Fibroblast of peridontal ligament (primary cell): ENCODE data around the gene MSI2.

Source experiments
- DNase-seq: peaks from one replicate; pipeline ENCODE4 v3.0.0-alpha.2; 2010; ENCODE audit errors: extremely low read depth

Gene MSI2

DNA sequence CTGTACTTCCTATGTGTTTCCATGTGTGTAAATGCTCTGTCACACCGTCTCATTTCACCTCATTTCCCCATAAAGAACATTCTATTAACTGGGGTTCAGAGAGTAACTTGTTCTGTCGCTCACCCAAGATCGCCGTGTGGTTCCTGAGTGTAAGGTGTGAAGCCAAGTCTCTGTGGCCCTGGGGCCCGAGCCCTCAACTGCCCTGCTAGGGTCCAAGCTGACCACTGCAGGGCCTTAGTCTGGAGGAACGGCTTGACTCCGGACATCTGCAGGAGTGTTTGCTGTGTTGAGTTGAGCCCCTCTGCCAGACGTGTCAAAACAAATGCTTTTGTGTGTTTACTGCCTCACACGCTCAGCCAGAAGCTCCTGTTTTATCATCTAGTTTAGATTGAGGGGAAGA is 244.7 kb downstream of the MSI2 start:
- no peak for DNase-seq

DNA sequence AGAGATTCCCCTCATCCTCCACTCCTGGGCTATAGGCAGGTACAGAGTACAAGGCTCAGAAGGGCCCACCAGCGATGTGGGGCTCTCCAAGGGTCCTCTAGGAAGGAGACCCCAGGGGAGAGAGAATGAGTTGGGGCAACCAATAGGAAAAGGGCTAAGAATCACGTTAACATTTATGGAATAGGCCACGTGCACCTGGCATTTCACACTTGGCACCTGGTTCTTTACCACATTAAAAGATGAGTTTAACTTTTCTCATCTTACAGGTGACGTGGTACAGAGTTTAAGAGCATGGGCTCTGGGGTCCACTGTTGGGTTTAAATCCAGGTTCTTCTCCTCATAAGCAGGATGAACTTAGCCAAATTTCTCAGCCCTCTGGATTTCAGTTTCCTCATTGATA is 245.7 kb downstream of the MSI2 start:
- no peak for DNase-seq

DNA sequence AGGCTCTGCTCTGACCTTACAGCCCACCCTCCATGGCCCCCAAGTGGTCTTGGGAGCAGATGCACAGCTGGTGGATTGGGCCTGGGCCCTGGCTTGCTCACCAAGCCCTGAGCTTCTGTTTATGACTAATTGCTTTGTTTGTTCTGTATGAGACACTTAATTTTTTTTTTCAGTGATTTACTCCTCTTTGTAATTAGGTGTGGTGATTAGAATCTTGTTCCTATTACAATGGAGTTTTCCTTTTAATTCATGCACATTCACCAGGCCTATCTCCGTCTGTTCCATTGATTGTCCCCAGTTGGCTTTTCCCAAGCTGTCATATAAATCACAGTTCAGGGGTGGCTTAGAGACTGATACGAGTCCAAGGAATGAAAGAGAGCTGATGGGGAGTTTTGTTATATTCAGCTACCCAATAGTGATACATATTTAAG is 246.5 kb downstream of the MSI2 start:
- no peak for DNase-seq

DNA sequence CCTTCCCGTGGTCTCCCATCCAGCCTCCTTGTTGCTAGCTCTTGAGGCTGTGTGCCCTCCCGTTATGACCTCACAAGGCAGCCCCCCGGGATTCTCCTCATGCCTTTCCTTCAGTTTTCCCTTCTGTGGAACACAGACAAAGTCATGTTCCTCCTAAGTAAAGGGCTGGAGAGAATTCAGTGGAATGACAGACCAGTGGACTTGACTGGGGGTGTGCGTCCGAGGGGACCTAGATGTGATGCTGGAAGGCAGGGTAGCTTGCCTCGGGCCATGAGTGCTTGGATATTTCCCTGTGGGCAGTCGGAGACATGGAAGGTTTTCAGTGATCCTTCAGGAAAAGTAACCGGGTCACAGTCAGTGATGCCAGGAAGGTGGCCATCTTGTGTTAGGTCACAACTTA is 247.9 kb downstream of the MSI2 start:
- DNase-seq: no peak

DNA sequence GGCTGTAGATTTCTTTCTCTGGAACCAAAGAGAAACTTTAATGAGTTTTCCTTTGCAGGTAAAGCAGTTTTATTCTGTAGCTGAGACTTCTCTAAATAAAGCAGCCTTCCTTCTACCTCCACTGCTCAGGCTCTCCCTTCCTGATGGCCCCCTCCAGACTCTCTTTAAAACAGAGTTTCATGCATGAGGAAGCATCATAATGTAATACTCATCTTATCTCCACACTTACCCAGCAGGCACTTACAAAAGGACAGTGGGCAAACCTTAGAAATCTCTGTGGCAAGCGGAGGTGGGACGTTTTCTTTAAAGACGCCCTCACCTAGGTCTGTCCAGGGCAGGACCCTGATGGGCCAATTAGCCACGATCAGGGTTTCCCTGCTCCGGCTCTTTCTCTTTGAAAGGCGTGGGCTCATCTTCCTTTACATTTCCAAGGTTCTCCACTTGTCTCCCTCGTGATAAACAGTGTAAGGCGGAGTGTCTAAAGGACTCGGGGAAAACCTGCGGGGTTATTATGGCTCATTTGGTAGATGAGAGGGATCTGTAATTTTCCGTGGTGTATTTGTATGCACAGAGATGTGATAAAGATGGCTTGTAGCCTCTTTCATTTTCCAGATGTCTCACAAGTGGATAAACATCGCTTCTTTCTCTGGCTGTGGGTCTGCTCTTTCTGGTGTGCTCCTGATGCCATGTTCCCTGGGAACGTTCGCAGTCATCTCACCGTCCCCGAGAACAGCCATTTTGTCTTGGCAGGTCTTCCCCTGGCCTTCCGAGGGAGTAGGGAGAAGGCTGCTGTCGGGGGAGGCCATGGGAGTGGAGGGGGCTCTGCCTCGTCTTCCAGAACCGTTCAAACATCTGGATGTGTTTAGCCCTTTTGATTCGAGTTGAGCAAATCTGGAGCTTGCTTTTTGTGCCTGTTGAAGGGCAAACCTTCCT is 249.8 kb downstream of the MSI2 start:
- no peak for DNase-seq

DNA sequence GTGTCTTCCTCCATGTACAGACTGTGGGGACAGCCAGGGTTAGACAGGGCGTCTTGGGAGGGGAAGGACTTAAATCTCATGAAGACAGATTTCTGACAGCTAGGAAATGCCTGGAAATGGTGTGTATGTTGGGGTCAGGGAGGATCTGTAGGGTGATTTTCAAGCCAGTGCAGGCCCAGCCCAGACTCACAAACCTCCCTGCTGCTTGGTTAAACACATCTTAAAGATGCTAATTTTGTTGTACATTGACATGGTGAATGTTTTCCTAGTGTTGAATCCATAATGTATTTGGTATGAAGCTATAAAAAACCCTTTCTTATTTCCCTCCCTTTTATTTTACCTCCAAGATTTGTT is 250.4 kb downstream of the MSI2 start:
- no peak for DNase-seq

DNA sequence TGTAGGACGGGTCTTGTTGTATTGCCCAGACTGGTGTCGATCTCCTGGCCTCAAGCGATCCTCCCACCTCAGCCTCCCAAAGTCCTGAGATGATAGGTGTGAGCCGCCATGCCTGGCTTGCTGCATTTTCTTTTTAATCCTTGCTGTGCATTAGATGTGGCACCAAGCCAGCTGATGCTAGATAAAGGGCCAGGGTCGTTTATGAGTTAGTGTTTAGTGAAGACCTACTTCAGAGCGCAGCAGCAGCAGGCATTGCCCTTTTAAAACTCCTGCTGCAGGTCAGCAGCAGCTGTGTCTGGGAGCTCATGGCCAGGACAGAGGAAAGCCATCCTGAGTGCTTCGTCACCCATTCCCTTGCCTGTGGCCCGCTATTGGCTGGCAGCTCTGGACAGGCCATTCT is 251.5 kb downstream of the MSI2 start:
- DNase-seq: no peak

DNA sequence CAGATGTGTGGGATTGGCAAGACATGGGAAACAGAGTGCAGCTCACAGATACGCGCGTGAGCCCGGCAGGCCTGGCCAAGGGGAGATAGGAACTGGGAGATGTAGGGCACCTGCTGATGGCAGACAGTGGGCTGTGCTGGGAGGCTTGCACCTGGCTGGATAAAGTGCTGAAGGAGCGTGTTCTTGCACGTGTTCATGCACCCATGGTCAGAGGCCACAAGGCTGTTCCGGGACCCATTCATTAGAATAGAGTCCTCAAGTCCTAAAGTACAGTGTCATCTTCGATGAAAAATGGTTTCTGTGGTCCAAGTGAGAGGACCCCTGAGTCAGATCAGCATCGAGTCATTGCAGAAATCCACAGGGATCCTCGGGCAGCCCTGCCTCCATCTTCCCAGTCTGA is 252.3 kb downstream of the MSI2 start:
- DNase-seq: no peak

DNA sequence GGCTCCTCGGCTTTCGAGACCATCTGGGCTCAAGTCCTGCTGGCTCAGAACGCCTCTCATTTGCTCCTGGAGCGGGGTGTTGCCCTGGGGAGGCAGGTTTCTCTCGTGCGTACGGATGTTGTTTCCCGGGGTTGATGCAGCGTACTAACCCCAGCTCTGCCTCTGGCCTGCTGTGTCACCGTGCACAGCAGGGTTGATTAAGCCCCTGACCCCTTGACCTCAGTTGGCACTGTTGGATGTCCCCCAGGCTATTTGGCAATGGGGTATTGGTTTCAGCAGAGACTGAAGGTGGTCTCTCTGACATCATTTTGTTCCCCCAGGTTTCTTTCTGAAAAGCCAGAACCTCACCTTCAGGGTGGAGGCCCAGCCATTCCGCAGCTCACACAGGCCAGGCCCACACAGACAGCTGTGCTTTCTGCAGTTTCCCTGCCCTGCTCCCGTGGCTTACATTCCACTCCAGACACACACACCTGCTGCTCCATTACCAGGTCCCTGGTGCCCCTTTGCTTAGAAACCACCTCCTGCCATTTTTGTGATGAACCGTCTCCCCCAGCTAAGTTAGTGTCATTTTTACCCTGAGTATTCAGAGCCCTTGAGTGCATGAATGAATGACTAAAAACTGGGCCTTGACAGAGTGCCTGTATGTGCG is 255.3 kb downstream of the MSI2 start:
- DNase-seq: no peak

DNA sequence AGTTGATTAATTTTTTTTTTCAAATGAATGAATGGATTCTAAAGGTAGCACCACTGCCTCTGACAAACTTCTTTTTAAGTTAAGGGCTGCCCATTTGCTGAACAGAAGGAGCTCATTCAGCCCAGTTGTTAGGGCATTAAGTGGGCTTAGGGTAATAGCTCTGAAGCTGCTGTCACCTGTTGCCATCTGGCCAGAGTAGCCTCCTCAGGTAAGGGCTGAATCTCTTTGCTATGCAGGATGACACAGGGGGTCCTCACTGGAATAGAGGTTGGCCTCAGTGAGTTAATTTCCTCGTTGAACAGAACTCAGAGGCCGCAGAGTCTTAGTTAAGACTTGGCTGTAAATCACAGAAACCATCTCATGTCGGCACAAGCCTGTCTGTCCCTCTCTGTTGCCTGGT is 255.9 kb downstream of the MSI2 start:
- no peak for DNase-seq

DNA sequence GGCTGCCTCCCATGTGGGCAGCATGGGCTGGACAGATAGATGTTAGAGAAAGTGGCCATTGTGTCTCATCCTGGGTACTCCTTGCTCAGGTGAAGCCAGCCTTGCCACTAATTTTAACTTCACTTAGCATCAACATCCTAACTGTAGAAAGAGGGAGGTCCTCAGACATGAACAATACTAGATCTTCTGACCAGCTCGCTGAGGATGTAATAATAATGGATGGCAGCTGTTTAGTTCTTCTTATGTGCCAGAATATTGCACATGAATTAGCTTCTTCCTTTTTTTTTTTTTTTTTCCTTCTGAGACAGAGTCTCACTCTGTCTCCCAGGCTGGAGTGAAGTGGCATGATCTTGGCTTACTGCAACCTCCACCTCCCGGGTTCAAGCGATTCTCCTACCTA is 256.4 kb downstream of the MSI2 start:
- no peak for DNase-seq

DNA sequence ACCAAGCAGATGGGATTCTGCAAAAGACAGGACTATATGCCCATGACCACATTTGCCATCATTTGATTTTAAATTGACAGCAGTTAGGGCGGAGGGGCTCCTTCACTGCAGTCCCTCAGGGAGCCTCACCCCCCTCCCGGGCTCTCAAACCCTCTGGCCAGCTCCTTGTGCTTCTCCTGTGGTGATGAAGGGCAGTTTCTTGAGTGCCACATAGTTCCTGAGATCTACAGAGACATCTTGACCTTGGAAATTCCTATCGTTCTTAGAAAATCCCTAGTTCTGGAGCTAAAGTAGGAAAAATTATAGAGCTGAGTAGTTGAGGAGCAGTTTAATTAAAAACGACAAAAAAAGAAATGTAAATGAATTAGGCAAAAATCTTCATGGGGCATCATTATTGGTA is 257.2 kb downstream of the MSI2 start:
- no peak for DNase-seq

DNA sequence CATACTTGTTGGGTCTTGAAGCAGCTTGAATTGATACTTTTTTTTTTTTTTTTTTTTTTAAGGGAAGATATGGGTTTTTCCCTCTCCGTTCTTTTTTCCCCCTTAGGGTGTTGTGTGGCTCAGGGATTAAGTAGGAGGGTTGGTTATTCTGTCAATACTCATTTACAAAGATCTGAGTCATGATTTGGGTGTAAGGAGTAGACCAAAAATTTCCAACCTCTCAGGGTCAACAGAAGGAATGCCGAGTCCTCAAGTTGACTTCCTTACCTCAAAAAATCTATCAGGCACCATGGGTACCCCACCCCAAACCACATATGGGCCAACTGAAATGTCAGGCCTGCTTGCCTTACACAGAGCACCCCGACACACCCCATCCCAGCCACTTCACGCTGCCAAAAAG is 258.3 kb downstream of the MSI2 start:
- DNase-seq: no peak

DNA sequence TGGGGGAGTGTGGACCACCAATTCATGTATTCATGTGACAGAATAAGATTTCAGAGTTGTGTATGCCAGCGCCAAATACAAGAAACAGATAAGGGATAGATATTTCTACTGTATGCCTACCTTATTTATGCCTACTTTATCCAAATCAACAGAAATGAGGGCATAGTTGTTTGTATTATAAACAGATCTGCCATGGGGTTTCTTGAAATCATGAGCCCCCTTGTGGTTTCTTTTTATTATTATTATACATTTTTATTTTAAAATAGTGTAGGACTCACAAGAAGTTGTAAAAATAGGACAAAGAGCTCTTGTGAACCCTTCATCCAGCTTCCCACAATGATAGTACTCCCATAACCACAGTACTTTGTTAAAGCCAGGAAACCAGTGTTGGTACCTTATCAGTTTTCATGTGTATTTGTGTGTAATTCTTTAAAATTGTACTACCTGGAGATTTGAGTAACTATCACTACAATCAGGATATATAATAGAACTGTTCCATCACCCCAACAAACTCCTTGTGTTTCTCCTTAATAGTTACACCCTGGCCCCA is 259.4 kb downstream of the MSI2 start:
- no peak for DNase-seq

DNA sequence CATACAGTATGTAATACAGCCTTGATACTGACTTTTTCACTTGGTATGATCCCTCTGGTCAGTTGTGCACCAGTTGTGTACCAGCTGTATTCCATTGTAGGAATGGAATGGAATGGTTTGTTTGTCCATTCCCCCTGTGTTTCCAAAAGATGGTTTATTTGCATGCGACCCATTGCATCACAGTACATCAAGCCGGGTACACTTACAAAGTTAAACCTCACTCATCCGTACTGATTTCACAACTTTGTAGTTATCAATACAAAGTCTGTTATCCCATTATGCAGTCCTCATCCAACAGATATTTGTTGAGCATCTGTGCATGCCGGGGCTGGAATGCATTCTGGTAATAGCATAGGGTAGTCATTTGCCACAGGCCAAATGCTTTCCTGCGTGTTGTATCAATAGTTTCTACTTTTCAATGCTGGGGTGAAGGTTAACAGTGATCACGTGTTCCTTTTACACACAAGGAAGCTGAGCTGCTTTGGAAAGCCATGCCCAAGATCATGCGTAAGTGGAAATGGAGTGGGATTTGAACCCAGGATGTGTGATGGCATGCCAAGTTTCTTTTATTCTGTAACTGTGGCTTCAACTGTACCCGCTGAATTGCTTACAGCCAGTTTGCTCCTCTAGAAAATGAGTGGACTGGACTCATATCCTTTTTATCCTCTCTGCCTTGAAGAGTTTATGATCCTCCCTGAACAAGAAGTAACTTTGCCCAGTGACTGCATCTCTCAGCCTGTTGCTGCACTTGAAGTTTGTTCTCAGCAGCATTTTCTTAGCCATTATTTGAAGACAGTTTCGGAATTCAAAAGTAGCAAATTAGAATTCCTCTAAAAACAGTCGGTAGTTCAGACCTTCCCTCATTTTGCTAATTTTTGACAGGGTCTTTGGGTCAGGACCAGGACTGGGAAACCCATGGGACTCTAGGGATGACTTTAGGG is 260.2 kb downstream of the MSI2 start:
- DNase-seq: no peak

DNA sequence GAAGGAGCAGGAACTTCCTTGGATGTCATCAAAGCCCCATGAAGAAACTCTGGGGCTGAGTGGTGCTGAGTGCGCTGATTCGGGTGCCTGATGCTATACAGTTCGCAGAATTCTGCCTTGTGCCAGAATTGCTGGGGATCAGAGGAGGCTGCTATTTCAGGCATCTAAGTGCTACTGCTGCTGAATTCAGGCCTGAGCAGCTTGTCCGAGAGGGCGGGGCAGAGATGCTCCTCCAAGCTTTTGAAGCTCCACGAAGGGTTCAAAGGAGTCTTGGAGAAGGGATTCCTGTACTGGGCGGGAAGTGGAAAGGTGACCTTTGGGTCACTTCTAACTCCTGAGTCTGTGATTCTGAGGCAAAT is 260.9 kb downstream of the MSI2 start:
- DNase-seq: no peak

DNA sequence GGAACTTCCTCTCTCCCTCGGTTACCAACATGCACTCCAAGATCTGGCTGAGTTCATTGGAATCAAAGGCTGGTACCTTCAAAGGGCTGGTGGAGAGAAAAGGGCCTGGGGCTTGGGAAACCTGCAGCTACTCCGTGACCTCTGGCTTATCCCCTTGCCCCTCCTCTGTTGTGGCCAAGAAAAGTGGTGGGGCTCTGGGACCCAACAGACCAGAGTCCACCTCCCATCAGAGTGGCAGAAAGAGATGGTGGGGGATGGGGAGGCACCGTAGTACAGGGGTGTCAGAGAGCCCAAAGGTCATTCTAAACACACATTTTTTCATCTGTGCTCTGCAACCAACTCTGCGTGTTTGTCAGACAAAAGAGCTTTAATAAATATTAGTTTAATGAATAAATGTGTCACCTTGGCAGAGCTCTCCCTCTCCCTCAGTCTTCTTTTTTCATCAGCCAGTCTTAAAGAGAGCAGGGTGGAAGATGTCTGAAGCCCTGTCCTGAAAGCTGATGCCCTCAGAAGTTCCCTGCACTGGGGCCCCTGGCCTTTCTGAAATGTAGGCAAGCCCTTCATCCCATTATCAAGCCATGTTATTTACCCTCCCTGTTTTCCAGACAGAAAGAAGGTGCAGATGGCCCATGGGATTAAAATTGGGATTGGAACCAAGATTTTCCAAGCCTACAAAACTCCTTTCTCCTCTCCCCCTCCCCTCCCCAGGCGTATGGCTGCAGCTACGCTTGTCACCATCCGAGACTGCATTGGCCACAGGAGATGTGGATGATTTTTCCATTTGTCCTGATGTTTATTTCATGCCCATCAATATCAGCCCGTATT is 261.5 kb downstream of the MSI2 start:
- no peak for DNase-seq

DNA sequence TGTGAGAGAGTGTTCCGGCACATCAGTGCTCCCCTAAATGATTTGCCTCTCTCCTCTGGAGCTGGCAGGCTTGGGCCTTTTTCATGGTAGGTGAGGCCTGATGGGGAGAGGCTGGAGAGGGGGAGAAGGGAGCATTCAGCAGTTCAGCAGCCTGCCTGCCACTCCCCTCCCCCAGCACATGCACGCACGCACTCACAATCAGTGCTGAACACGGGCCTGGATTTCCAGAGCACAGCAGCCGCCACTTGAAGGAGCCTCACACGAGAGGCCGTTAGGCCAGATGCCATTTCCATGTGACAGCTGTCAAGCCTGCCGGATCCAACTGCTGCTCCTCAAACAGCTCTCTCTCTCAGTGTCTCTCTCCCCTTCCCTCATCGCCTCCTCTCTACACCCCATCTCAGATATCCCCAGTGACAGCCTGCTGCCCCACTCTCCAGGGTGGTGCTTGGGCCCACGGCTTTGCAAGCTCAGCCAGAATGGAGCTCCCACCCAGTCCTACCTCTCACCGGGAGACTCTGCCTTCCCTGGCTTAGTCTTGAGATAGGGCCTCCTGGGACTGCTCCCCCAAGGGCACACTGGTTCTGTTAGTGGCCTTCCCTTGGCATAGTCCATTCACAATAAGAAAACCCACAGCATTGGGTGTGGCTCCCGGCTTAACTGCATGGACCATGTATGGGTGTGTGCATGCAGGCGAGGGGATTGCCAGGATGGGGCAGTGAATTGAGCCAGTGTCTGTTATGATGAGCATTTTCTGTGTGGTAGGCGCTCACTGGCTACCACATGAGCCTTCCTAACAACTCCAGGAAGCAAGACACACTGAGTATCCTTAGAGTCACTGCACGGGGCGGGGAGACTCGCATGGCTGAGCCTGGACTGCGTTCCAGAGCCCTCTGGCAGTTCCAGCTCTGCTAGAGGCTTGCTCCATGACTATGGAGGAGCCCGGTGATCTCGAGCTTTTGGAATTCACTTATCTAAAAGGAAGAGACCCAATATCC is 262.6 kb downstream of the MSI2 start:
- DNase-seq: no peak

DNA sequence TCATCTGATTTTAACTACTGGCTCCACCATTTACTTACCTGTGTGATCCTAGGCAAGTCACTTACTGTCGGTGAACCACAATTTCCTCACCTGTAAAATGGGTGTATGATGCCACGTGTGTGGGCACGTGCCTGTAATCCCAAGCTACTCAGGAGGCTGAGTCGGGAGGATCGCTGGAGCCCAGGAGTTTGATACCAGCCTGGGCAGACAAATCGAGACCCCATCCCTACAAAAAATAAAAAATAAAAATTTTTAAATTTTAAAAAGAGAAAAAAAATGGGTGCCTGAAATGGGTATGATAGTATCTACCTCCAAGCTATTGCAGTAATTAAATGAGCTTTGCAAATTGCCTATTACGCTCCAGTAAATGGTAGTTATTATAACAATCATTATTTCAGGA is 263.5 kb downstream of the MSI2 start:
- DNase-seq: no peak

DNA sequence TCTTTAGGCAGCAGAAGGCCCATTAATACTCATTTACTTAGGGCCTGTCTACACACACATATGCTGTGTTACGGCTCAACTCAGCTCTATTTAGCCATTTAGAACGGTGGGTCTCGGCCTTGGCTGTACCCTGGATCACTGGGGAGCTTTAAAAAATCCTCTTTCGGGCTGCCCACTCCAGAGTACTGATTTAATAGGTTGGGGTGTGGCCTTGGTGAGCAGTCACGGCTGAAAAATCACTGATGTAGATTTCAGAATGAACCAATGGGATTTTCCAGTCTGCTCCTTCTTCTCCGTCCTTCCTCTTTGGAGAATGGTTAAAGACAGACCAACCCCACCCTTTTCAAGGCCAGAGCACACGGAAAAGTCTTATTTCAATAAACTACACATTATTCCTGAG is 265.3 kb downstream of the MSI2 start:
- no peak for DNase-seq
